Measurements from ENCODE around the gene RCN2. TPM values are rescaled to one million over a fixed set of nuclear protein-coding genes. Genes with fewer than 3 reads are reported as not detected.

RCN2 gene
- total and polyA plus RNA-seq, 2 of the 8 experiments (the other 6 are each of a cell fraction or from before 2014, with no cell fraction given) = 65.6 to 137 TPM

DNA sequence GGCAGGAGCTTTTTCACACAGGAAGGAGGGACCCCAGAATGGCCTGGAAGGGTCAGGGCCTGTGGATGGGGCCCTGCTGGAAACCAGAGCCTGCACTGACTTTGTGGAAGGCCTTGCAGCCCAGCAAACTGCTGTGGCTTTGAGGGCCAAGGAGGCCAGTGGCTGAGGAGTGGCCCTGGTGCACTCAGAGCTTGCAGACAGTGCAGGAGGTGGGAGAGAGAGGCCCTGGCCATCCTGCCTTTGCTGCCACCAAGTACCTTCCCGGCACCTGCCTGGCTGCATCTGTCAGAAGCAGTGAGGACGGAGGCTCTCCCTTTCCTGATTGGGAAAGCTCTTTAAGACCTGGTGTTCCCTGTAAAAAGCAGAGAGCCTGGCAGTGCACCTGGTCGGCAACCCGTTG, 69.8 kb downstream of the RCN2 start:
- FAIRE-seq (no peak), DNase-seq (ENCODE audit: low read depth in 1 of 2, low spot score in 2 of 2) (no peak)
- H3K4me1 ChIP-seq (replicated peaks in 1 of 4; ENCODE audit: control insufficient read depth in 3 of 4, insufficient read depth in 4 of 4, low read length in 3 of 4) = no peaks in the 10 kb centered on the region
- H3K56ac ChIP-seq (replicated peaks; ENCODE audit: insufficient read length, low read depth, low read length) = no peak overlapping the region
- no peak overlapping the region for H2BK5ac ChIP-seq (ENCODE audit: low read depth, low read length)
- H3K14ac ChIP-seq (ENCODE audit: insufficient read length) = no peak overlapping the region
- no peaks in the 10 kb centered on the region for H3K23me2 ChIP-seq (ENCODE audit: low read depth, low read length)
- no peak overlapping the region for H2BK20ac ChIP-seq (ENCODE audit: low read length)
- H3K36me3 ChIP-seq (ENCODE audit: control insufficient read depth in 2 of 4, insufficient read depth in 4 of 4, low read length in 3 of 4) = no peaks in the 10 kb centered on the region
- H3K27ac ChIP-seq (ENCODE audit: low read depth, low read length) = no peak overlapping the region
- no peak overlapping the region for H3K9ac ChIP-seq (replicated peaks in 1 of 4; ENCODE audit: extremely low read depth in 1 of 4, low read depth in 3 of 4, low read length in 3 of 4)
- 94% methylated on average over 4 of the region's 4 CpGs; no CpG with 5 or more reads in 1 of the 2 experiments for WGBS, 2 experiments (ENCODE audit: extremely low coverage in 1 of 2, insufficient coverage in 1 of 2, insufficient read length in 1 of 2, insufficient replicate concordance in 2 of 2, low coverage in 1 of 2, low lambda C conversion rate in 2 of 2, missing lambda C conversion rate in 1 of 2)
- no peak overlapping the region for H2BK12ac ChIP-seq (ENCODE audit: low read depth, low read length)
- CTCF ChIA-PET (ENCODE audit: partially characterized antibody) = interaction anchor here (0.5 to 1.7 kb wide), 6 partner anchors 9 to 33 kb away, joined by 3 to 5 read pairs (median 3); no protein-coding TSS in a partner anchor
- no peak overlapping the region for H3K4me2 ChIP-seq (ENCODE audit: insufficient read depth in 1 of 2, low read depth in 2 of 2, low read length in 2 of 2)
- no peaks in the 10 kb centered on the region for H3K79me1 ChIP-seq (ENCODE audit: low read depth, low read length)
- H3K4ac ChIP-seq (replicated peaks; ENCODE audit: insufficient read length, low read depth, low read length) = no peak overlapping the region
- H4K5ac ChIP-seq (ENCODE audit: insufficient read length, low read depth, low read length) = no peak overlapping the region
- H4K20me1 ChIP-seq (replicated peaks in 1 of 2; ENCODE audit: control insufficient read depth in 1 of 2, insufficient read depth in 2 of 2, low read length in 2 of 2) = no peaks in the 10 kb centered on the region
- H2BK15ac ChIP-seq (ENCODE audit: low read length) = no peak overlapping the region
- H4K8ac ChIP-seq (ENCODE audit: extremely low read depth, insufficient read depth, low read length) = no peak overlapping the region
- no peak overlapping the region for H2BK120ac ChIP-seq (replicated peaks; ENCODE audit: low read depth, low read length)
- no peak overlapping the region for H3K4me3 ChIP-seq (ENCODE audit: extremely low read depth in 1 of 4, insufficient read depth in 2 of 4, low read depth in 3 of 4, low read length in 4 of 4)
- POLR2A ChIA-PET (ENCODE audit: partially characterized antibody) = no interaction called here
- H2AK5ac ChIP-seq (ENCODE audit: low read depth, low read length) = no peak overlapping the region
- H4K91ac ChIP-seq (replicated peaks; ENCODE audit: insufficient read length, low read length) = no peak overlapping the region
- no peaks in the 10 kb centered on the region for H3K79me2 ChIP-seq (ENCODE audit: control insufficient read depth in 1 of 2, insufficient read depth in 2 of 2, low read length in 2 of 2)
- no peak overlapping the region; the same call in 1 of the 2 replicates for H3K18ac ChIP-seq (ENCODE audit: extremely low read depth, low read length)
- no peak overlapping the region for H2AFZ ChIP-seq (ENCODE audit: low read length)
- no peaks in the 10 kb centered on the region for H3K9me3 ChIP-seq (ENCODE audit: insufficient read depth in 2 of 2, low read depth in 1 of 2, low read length in 1 of 2)
- H3K23ac ChIP-seq (ENCODE audit: insufficient read length) = no peak overlapping the region
- H3K27me3 ChIP-seq (replicated peaks in 1 of 4; ENCODE audit: control insufficient read depth in 3 of 4, extremely low read depth in 1 of 4, insufficient read depth in 3 of 4, low read length in 3 of 4) = peaks cover 0 to 3% (median 0%) of the 10 kb centered on the region in 4 experiments; a peak in 2 of 7 replicates
- TF ChIP-seq SRF (IDR thresholded peaks at IDR 0.05; ENCODE audit: low read depth, low read length) (no peak), CEBPB (IDR thresholded peaks at IDR 0.05; ENCODE audit: low read depth, low read length) (no peak), ATF2 (IDR thresholded peaks at IDR 0.05; ENCODE audit: low read length) (no peak), FOSL1 (IDR thresholded peaks at IDR 0.05; ENCODE audit: insufficient read depth, low read depth, low read length) (no peak), SAP30 (IDR thresholded peaks at IDR 0.05; ENCODE audit: insufficient read depth, insufficient replicate concordance, low read length) (no peak), PHF8 (conservative IDR thresholded peaks at IDR 0.05; ENCODE audit: low read depth, low read length) (no peak), KDM5A (IDR thresholded peaks at IDR 0.05; ENCODE audit: low read length) (no peak), EP300 (IDR thresholded peaks at IDR 0.05; ENCODE audit: borderline replicate concordance in 1 of 2, low read depth in 2 of 2, low read length in 2 of 2) (no peak), ASH2L (IDR thresholded peaks at IDR 0.05; ENCODE audit: low read length) (no peak), RAD21 (IDR thresholded peaks at IDR 0.05 in 1 of 2, conservative IDR thresholded peaks at IDR 0.05 in 1 of 2; ENCODE audit: low read depth in 2 of 2, low read length in 2 of 2) (no peak), TBP (IDR thresholded peaks at IDR 0.05; ENCODE audit: low read depth, low read length) (no peak), BRCA1 (IDR thresholded peaks at IDR 0.05; ENCODE audit: low read depth, low read length) (no peak), SIRT6 (IDR thresholded peaks at IDR 0.05; ENCODE audit: low read length) (no peak)

Measured in H1 (cell line).